Fibroblast of lung (primary cell): ENCODE data around the gene POLR3G.

Experiments used
- EZH2 ChIP-seq: IDR thresholded peaks from 2 replicates; pipeline ENCODE4 v1.5.1; 2012; ENCODE audit warnings: low read length, control low read depth, mild to moderate bottlenecking; ENCODE audit errors: missing control alignments
- TF ChIP-seq, protein P1 (sequence below), 2 donors: IDR thresholded peaks in 1 of 2; conservative IDR thresholded peaks in 1 of 2; 1 replicate in 1 of 2; 2 replicates in 1 of 2; pipeline ENCODE4 v1.5.1; 2011 to 2012; ENCODE audit warnings: low read length in 2 of 2, control low read depth in 1 of 2, inconsistent platforms in 1 of 2, low read depth in 1 of 2, mild to moderate bottlenecking in 1 of 2

DNA sequence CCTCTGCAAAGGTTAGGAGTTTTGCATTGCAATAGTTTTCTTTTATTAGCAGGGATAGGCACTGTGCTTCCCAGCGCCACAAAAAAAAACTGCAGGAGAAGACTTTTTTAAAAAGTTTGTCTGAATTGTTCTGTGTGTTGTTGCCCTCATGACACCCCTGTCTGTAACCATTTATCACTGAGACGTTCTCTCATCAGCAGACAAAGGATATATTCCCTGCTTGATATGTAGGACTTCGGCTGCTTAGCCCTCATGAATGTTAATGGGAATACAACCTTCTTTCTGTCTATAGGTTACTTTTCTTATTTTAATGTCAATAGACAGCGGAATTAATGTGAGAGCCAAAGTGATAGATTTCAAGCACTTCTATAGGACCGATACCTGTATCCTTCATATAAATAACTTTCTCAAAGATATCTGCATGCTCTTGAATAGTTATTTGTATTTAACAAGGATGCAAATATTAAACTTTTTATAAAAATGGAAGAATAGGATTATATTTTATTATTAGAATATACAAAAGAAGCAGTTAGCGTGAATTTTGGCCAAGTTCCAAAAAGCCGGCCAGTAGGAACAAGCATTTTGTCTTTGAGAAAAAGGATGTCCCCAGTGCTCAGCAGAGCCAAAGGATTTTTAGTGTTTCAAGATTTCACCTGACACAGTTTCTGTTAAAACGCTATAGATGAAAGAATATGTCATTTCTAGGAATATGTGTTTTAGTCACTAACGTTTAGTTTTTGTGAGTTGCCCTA lies 56.2 kb downstream of the POLR3G start:
- TF ChIP-seq, protein P1, sequence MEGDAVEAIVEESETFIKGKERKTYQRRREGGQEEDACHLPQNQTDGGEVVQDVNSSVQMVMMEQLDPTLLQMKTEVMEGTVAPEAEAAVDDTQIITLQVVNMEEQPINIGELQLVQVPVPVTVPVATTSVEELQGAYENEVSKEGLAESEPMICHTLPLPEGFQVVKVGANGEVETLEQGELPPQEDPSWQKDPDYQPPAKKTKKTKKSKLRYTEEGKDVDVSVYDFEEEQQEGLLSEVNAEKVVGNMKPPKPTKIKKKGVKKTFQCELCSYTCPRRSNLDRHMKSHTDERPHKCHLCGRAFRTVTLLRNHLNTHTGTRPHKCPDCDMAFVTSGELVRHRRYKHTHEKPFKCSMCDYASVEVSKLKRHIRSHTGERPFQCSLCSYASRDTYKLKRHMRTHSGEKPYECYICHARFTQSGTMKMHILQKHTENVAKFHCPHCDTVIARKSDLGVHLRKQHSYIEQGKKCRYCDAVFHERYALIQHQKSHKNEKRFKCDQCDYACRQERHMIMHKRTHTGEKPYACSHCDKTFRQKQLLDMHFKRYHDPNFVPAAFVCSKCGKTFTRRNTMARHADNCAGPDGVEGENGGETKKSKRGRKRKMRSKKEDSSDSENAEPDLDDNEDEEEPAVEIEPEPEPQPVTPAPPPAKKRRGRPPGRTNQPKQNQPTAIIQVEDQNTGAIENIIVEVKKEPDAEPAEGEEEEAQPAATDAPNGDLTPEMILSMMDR (conservative IDR thresholded peaks at IDR 0.05 in 1 of 2, IDR thresholded peaks at IDR 0.05 in 1 of 2; ENCODE audit: low read depth in 1 of 2, low read length in 2 of 2): no peak
- no peak for TF ChIP-seq EZH2
